Osteoblast (primary cell): ENCODE measurements around the gene RPS19BP1. TPM values are rescaled to one million over a fixed set of nuclear protein-coding genes. Genes with fewer than 3 reads are reported as not detected.
A peak's percentile ranks its signal among the peaks of the same experiment; 100 is the strongest.

Experiments
- DNase-seq: peaks from one replicate; pipeline ENCODE4 v3.0.0; 2011; ENCODE audit warnings: low spot score, mixed read lengths; ENCODE audit not compliant: insufficient read length; ENCODE audit errors: missing footprints
- H2AFZ ChIP-seq: 2 replicates; pipeline ENCODE4 v1.6.0; 2011; ENCODE audit warnings: mild to moderate bottlenecking, low read length
- H3K27ac ChIP-seq: 2 replicates; pipeline ENCODE4 v1.5.1; 2011; ENCODE audit warnings: mild to moderate bottlenecking, low read depth, low read length, moderate library complexity
- H3K27me3 ChIP-seq: 2 replicates; pipeline ENCODE4 v1.6.0; 2012; ENCODE audit warnings: mild to moderate bottlenecking, control low read depth, inconsistent platforms, low read length, moderate library complexity; ENCODE audit not compliant: insufficient read depth
- H3K36me3 ChIP-seq: 2 replicates; pipeline ENCODE4 v1.5.1; 2011; ENCODE audit warnings: mild to moderate bottlenecking, low read length, control low read depth, moderate library complexity; ENCODE audit not compliant: insufficient read depth
- H3K4me1 ChIP-seq: 2 replicates; pipeline ENCODE4 v1.5.1; 2011; ENCODE audit warnings: mild to moderate bottlenecking, low read length, control low read depth, moderate library complexity; ENCODE audit not compliant: insufficient read depth
- H3K4me2 ChIP-seq: 2 replicates; pipeline ENCODE4 v1.6.0; 2011; ENCODE audit warnings: mild to moderate bottlenecking, low read length; ENCODE audit not compliant: insufficient read depth
- H3K4me3 ChIP-seq: fragments of 200-600 bp; sonication (generic); 3 replicates; pipeline ENCODE4 v1.5.1; 2012; ENCODE audit warnings: mild to moderate bottlenecking, low read length, inconsistent platforms; ENCODE audit not compliant: insufficient read depth
- H3K79me2 ChIP-seq: 2 replicates; pipeline ENCODE4 v1.6.0; 2012; ENCODE audit warnings: mild to moderate bottlenecking, low read length, control low read depth, inconsistent platforms; ENCODE audit not compliant: insufficient read depth
- H3K9me3 ChIP-seq: 2 replicates; pipeline ENCODE4 v1.5.1; 2011; ENCODE audit warnings: low read depth, low read length, control low read depth
- H4K20me1 ChIP-seq: 2 replicates; pipeline ENCODE4 v1.6.0; 2012; ENCODE audit warnings: mild to moderate bottlenecking, low read length, control low read depth; ENCODE audit not compliant: insufficient read depth
- total RNA-seq: library from RNA; depleted of rRNA; stranded (reverse); fragments of >200 nt; gene quantifications from 2 replicates; pipeline ENCODE4 v1.2.3, GENCODE V29; 2012
- TF ChIP-seq, protein P1 (sequence below): IDR thresholded peaks from 2 replicates; pipeline ENCODE4 v1.5.1; 2011; ENCODE audit warnings: mild to moderate bottlenecking, low read depth, low read length, moderate library complexity; ENCODE audit errors: extremely low read depth

Gene RPS19BP1
- total RNA-seq, 1 donor: 34.7 TPM

DNA sequence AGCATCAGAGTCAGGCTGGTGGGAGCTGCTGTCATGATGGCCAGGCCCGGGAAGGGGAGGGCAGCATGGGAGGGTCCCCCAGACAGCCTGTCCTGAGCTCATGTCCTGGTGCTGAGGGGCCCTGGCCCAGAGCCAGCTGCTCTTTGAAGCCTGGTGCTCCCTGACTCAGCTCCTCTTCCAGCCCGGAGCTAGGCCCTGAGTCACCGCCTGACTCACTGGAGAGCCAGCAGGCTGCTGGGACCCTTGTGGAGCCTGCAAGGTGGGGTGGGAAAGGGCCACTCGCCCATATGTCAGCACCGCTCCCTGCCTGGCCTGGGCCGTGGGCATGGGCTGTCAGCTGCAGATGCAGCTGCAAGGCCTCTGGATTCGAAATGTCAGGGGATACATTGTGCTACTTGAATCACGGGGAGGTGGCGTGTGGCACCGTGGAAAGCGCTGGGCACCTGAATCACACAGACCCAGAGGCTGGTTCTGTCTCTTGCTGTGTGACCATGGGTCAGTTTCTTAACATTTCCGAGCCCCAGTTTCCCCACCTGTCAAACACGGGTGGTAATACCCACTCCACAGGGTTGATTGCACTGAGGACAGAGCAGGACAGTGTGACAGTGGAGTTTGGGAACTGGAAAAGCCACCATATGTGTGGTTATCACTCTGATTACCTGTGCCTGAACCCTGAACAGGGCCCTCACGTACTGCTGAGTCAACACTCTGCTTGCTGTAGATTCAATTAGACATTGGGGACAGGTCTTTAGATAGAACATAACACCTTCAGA, 42.4 kb upstream of the RPS19BP1 start:
- Histone ChIP-seq H3K9me3 (no peaks in the 10 kb centered on the region), H3K4me2 (peak overlapping the region; percentile 24), H3K36me3 (no peaks in the 10 kb centered on the region), H3K79me2 (no peaks in the 10 kb centered on the region), H3K27ac (no peak overlapping the region), H4K20me1 (no peaks in the 10 kb centered on the region), H3K4me3 (no peak overlapping the region), H2AFZ (no peak overlapping the region), H3K4me1 (peaks cover 10% of the 10 kb centered on the region), H3K27me3 (peaks cover 5% of the 10 kb centered on the region)
- DNase-seq: peak; percentile 99
- TF ChIP-seq, protein P1, sequence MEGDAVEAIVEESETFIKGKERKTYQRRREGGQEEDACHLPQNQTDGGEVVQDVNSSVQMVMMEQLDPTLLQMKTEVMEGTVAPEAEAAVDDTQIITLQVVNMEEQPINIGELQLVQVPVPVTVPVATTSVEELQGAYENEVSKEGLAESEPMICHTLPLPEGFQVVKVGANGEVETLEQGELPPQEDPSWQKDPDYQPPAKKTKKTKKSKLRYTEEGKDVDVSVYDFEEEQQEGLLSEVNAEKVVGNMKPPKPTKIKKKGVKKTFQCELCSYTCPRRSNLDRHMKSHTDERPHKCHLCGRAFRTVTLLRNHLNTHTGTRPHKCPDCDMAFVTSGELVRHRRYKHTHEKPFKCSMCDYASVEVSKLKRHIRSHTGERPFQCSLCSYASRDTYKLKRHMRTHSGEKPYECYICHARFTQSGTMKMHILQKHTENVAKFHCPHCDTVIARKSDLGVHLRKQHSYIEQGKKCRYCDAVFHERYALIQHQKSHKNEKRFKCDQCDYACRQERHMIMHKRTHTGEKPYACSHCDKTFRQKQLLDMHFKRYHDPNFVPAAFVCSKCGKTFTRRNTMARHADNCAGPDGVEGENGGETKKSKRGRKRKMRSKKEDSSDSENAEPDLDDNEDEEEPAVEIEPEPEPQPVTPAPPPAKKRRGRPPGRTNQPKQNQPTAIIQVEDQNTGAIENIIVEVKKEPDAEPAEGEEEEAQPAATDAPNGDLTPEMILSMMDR: no peak

DNA sequence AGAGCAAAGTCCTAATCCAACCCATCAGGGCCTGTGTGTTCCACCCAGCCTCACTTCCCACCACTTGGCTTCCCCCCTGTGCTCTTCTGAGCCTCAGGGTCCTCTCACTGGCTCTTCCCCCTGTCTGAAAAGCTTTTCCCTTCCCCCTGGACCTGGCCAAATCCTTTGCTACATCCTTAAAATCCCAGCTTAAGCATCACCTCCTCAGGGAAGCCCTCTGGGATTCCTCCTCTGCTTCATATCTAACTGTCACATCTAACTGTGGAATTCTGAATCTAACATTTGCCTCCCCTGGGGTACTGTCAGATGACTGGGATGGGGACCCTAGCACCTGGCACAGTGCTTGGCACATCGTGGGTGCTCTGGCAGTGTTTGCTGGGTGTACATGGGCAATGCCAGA, 39.0 kb upstream of the RPS19BP1 start:
- H4K20me1 ChIP-seq: no peaks in the 10 kb centered on the region
- H3K36me3 ChIP-seq: no peaks in the 10 kb centered on the region
- H3K79me2 ChIP-seq: no peaks in the 10 kb centered on the region
- TF ChIP-seq, protein P1: no peak
- no peak overlapping the region for H3K4me3 ChIP-seq
- no peak overlapping the region for H3K27ac ChIP-seq
- H3K27me3 ChIP-seq: no peaks in the 10 kb centered on the region
- no peaks in the 10 kb centered on the region for H3K9me3 ChIP-seq
- no peak overlapping the region for H2AFZ ChIP-seq
- peaks cover 10% of the 10 kb centered on the region for H3K4me1 ChIP-seq
- no peak overlapping the region for H3K4me2 ChIP-seq
- DNase-seq: no peak

DNA sequence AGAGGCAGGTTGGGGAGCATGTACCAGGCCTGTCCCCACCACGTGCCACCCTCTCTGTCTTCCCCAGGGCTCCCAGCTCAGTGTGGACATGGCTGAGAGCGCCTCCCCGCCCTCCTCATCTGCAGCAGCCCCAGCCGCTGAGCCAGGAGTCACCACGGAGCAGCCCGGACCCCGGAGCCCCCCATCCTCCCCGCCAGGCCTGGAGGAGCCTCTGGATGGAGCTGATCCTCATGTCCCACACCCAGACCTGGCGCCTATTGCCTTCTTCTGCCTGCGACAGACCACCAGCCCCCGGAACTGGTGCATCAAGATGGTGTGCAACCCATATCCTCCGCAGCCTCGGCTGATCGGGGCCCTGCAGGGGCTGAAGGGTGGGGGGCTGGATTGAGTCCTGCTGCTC, 38.1 kb upstream of the RPS19BP1 start, which contains the start of gene CACNA1I:
Gene CACNA1I, plus strand, starts transcription at position 89 of the 400 bp plus-strand sequence. Its CDS starts 0 bp downstream, at position 89.
- Histone ChIP-seq H3K36me3 (no peaks in the 10 kb centered on the region), H3K27ac (no peak within 1 kb of the TSS), H3K4me3 (no peak within 1 kb of the TSS), H3K79me2 (no peaks in the 10 kb centered on the region), H3K27me3 (no peaks in the 10 kb centered on the region), H3K9me3 (no peaks in the 10 kb centered on the region), H3K4me1 (peaks cover 10% of the 10 kb centered on the region), H4K20me1 (no peaks in the 10 kb centered on the region), H2AFZ (no peak within 1 kb of the TSS), H3K4me2 (no peak within 1 kb of the TSS)
- TF ChIP-seq, protein P1: no peak
- DNase-seq: peak; percentile 55

DNA sequence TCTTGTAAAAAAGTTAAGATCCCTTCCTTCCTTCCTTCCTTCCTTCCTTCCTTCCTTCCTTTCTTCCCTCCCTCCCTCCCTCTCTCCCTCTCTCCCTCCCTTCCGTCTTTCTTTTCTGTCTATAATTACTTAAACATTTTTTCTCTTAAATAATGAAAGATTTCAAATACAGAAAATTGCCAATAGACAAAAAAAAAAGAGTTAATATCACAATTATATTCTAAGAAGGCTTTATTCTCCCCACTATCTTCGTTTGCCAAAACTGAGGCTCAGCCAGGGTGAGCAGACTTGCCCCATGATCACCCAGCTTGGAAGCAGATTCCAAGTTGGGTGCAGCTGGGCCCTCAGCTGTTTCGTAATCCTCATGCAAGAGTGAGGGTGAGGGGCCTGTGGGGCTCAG, 37.7 kb upstream of the RPS19BP1 start:
- H3K27me3 ChIP-seq: no peaks in the 10 kb centered on the region
- H2AFZ ChIP-seq: no peak overlapping the region
- peaks cover 8% of the 10 kb centered on the region for H3K4me1 ChIP-seq

More for the DNA sequence above, 37.7 kb upstream of the RPS19BP1 start:
- Histone ChIP-seq H3K4me2 (no peak overlapping the region), H3K4me3 (no peak overlapping the region), H3K79me2 (no peaks in the 10 kb centered on the region), H3K27ac (no peak overlapping the region), H3K9me3 (no peaks in the 10 kb centered on the region), H3K36me3 (no peaks in the 10 kb centered on the region), H4K20me1 (no peaks in the 10 kb centered on the region)
- TF ChIP-seq, protein P1: no peak
- peak; percentile 73 for DNase-seq
